ENCODE measurements around the gene GALNT1.

Gene GALNT1

GRCh38 chr18:35721431-35722081, 140.0 kb downstream of the GALNT1 start:
- no peak for DNase-seq

GRCh38 chr18:35728676-35729075, 147.1 kb downstream of the GALNT1 start:
- no peak for DNase-seq

- no peak for DNase-seq
These were observed 148.6 kb downstream of the GALNT1 start for GRCh38 chr18:35729991-35730668.

DNA sequence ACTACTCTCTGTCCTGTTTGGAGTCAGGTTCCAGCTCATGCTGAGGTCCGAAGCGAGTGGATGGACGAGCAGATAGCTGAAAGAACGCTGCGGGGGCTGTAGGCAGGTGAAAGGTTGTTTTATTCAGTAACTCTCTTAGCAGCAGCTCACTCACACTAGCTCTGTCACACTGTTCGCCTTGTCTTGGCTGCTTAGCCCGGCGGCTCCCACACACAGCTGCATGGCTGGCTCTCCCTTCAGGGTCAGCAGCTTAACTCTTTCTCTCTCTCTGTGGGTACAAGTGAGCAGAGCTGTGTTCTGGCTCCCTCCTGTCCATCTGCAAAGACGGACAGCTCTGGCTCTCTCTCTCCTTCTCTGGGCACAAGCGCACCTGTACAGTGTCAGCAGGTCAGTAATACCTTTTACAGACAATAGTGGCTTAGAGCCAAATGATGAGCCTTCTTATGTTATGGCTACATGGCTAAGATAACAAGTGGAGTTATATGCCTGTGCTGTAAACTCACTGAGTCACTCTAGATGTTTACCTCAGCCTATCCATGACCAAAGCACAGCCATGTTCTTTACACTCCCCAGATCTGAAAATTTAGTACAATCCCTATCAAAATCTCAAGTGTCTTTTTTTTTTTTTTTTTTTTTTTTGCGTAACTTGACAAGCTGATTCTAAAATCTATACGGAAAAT, 149.3 kb downstream of the GALNT1 start:
- no peak for DNase-seq

DNA sequence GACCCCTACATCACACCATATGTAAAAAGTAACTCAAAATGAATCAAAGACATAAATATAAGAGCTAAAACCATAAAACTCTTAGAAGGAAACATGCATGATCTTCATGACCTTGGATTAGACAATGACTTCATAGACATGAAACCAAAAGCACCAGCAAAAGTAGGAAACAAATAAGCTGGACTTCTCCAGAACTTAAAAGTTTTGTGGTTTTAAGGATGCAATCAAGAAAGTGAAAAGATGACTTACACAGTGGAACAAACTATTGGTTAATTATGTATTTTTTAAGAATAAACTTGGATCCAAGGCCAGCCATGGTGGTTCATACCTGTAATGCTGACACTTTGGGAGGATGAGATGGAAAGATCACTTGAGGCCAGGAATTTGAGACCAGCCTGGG, 150.2 kb downstream of the GALNT1 start:
- DNase-seq: no peak

- no peak for DNase-seq
These were observed 150.6 kb downstream of the GALNT1 start for GRCh38 chr18:35732162-35732561.

DNA sequence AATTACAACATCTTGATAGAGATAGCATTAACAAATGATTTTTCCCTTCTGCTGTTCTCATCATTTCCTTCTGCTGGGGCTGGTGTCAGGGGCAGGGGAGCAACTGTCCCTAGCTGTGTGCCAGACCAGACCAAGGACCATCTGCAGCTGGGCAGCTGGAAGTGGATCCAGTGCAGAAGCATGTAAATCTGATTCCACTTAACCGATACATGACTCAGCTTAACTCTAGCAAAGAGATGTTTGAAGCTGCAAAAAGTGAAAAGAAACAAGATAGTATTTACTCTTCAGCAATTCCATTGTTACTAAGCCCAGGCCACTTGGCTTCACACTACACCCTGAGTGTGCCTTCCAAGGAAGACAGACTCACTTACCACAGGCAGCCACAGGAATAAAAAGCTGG, 151.1 kb downstream of the GALNT1 start:
- DNase-seq: peak; percentile 63

- DNase-seq: no peak
These were observed 151.9 kb downstream of the GALNT1 start for GRCh38 chr18:35733408-35733807.

GRCh38 chr18:35736696-35737095, 155.2 kb downstream of the GALNT1 start:
- peak; percentile 46 for DNase-seq

DNA sequence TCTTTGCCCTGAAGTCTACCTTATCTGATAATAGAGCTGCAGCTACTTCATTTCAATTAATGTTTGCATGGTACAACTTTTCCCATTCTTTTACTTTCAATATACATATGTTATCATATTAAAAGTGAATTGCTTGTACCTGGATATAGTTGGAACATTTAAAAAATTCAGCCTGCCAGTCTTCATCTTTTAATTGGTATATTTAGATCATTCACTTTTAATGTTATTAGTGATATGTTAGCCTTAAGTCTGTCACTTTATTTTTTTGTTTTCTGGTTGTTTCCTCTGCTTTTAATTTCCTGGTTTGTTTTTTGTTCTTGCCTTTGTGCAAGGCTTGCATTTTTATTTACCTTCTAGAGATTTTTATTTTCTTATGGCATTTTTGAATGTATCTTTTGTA, 158.2 kb downstream of the GALNT1 start:
- DNase-seq: no peak

- DNase-seq: peak; percentile 73
These were observed 159.1 kb downstream of the GALNT1 start for GRCh38 chr18:35740656-35741055.

DNA sequence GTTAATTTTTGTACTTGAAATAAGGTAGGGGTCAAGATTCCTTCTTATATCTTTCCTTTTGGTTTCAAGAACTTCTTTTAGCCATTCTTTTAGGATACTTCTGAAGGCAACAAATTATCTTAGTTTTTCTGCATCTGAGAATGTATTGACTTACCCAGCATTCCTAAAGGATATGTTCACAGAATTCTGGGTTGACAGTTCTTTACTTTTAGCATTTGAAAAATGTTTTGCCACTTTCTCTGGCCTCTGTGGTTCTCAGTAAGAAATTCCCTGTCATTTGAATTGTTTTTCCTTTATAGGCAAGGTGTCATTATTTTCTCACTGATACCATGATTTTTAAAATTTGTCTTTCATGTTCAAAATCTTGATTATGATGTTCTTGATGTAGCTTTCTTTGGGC, 162.4 kb downstream of the GALNT1 start:
- peak; percentile 38 for DNase-seq

- DNase-seq: no peak
These were observed 164.3 kb downstream of the GALNT1 start for GRCh38 chr18:35745814-35746213.

DNA sequence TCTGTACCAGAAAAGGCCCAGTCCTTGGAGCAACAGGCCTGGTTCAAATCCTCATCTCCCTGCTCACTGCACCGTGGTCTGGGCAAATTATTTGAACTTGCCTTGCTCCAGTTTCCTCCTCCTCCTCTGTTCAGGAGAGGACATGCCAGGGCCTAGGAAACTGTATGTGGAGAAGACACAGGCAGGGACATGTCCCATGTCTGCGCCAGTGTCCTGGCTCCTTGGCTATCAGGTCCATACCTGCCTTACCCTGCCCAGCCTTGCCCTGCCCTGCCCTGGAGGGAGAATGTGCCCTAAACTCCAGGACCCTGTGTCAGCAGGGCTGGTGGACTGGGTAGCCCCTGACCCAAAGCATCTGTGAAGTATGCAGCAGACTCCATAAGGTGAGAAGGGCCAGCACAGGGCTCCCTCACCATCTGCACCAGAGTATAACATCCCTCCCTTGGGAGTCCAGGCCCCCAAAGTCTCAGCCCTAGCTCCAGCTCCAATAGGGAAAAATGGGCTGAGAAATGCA, 165.3 kb downstream of the GALNT1 start:
- no peak for DNase-seq

DNA sequence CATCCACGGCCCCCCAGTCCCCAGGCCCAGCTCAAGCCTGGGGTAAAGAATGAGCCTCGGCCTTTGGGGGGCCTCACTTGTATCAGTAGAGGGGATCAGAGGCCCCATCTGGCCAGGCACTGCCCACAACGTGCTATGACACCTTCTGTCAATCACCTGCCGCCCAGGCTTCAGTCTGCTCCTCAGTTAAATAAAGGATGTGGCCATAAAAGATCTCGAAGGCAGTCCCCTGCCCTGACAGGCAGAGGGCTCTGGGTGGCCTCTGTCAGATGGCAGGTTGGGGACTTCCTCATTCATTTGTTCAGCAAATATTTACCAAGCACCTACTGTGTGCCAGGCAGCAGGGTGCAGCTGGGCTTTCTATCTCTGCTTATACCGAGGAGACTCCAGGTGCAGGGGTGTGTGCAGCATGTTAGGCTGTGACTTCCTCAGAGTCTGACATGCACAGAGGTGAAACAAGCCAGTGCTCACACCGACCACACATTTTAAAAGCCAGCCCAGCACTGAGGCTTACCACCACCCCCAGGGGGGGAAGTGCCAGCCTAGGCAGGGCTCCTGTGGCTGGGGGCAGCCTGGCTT, 166.4 kb downstream of the GALNT1 start:
- no peak for DNase-seq

GRCh38 chr18:35749701-35750100, 168.2 kb downstream of the GALNT1 start:
- no peak for DNase-seq

GRCh38 chr18:35750929-35751328, 169.4 kb downstream of the GALNT1 start:
- no peak for DNase-seq

DNA sequence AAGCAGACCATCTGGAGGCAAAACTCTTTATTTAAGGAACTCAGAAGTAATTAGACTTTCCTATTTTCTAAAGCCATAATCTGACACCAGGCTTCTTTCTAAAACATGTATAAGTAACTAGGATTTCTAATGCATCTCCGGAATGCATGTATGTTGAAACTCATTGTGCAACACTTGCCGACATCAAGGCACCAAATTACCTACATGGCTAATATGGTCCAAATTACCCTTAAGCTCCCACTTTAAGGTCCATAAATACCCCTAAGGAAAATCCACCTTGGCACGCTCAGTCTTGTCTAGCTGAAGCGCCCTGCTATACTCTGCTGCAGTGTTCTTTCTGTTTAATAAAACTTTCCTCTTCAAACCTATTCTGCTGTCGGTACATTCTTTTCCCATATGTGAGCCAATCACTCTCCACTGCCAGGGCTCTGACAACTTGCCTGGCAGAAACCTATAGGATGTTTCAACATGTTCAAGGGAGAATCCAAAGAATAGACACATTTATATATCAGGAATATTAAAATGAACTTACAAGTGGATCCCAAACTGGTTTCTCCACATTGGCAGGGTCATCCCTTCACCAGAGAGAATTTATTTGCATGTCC, 171.9 kb downstream of the GALNT1 start:
- no peak for DNase-seq

- no peak for DNase-seq
These were observed 172.9 kb downstream of the GALNT1 start for GRCh38 chr18:35754464-35754863.

- no peak for DNase-seq
These were observed 173.8 kb downstream of the GALNT1 start for GRCh38 chr18:35755369-35755768.

DNA sequence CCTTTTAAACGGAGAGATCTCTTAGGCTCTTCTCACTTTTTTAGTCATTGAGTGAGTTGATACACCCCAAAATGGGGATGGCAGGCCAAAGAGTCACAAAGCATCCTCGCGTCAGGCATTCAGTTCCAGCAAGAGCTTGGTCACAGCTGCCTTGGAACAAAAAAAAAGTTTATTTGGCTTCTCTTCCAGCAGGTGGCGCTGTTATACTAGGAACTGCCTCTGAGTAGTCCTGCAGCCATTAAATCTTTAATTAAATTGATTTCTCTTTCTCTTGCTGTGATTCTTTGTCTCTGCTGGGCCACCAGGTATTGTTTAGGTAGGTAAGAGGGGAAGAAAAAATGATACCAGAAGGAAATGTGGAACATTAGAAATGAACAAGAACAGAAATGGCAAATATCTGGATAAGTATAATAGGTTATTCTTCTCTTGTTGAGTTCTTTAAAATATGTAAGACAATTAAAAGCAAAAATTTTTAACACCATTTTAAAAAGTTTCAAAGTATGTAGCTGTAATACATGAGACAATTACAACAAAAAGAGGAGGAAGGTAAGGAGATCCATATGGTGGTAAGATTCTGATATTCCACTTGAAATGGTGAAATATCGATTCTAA, 175.1 kb downstream of the GALNT1 start:
- DNase-seq: peak; percentile 68

Measured in fibroblast of skin of scalp (primary cell).